GM21526 (cell line): Measurements from ENCODE around the gene NLGN3.
A peak's percentile ranks its signal among the peaks of the same experiment; 100 is the strongest.

Source experiments
- ATAC-seq: cut with Tn5 transposase; IDR thresholded peaks from one replicate; pipeline ENCODE4 v1.9.1; 2021; ENCODE audit warnings: moderate library complexity; ENCODE audit not compliant: unreplicated experiment, low FRiP score

The NLGN3 gene

DNA sequence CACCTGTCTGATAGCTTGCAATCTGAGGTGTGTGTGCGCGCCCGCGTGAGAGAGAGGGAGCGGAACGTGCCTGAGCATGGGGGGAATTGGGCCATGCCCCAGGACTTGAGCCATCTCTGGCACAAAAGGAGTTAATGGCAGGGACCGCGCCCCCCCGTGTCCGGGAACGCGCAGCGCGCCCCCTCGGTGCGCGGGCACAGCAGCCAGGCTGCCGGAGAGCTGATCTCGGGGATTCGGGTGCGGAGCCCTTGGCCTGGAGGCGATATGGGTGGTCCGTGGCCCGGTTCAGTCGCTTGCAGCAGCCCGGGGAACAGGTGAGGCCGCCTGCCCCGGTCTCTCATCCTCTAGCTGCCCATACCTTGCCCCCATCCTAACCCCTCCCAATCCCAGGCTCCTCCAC, at the start of gene NLGN3:
Gene NLGN3 (plus strand): TSS at position 191 of the 400 bp plus-strand sequence. CDS start 2,909 bp downstream, outside the sequence.
- ATAC-seq, result no peak

DNA sequence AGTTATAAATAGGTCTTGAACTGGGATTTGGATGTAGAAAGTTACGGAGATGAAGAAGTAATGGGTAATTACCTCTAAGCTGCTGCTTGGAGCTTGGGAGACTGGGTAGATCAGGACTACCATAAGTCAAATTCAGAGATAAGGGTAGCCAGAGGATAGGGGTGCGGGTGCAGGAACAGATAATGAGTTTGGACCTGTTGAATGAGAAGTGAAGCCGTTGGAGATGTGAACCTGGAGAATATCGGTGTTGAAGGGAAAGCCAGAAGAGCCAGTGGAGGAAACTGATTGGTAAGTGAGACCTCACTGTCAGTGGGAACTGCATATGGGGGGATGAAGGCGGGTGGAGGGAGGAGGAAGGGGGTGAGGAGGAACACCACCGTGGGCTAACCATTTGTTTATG, 49.6 kb upstream of the NLGN3 start:
- ATAC-seq, result no peak

DNA sequence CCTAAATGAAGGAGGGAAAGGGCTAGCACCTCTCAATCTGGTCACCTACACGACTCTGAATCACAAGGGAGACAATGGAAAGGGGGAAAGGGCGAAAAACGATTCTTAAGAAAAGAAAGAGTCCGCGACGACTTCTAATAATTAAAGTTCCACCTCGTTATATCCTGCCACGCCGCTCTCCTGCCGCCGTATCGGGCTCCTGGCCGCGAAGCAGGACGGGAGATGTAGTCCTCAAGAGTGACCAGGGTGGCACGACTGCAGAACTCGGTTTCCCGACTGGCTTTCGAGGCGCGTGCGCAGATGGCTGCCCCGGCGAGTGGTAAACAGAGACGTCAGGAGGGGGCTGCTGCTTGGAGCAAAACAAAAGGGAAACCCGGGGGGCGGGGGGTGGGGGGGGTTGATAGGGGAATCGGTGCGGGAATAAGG, 49.1 kb upstream of the NLGN3 start, which contains the start of gene FOXO4:
Gene FOXO4 (plus strand): TSS at position 297 of the 426 bp plus-strand sequence. CDS start 678 bp downstream, outside the sequence.
- ATAC-seq, result peak; percentile 65

DNA sequence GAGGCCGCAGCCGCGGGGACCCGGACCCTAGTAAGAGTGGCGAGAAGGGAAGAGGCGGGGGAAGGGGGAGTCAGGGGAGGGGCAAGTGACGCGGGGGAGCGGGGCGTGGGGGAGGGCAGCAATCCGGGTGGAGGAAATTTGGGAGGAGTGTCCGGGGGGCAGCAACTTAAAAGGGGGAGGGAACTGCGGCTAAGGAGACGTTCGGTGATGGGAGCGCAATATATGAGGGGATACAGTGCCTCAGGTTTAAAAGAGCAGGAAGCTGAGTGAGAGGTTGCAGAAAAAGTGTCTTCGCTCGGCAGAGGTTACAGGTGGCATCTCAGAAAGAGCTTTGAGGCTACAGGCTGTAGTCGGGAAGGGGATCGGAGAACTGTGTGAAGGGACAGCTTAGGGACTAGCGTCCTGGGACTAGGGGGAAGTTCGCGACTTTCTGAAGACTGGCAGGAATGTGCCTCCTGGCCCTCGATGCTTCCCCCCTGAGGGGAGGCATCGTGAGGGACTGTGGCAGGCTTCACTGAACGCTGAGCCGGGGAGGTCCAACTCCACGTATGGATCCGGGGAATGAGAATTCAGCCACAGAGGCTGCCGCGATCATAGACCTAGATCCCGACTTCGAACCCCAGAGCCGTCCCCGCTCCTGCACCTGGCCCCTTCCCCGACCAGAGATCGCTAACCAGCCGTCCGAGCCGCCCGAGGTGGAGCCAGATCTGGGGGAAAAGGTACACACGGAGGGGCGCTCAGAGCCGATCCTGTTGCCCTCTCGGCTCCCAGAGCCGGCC, 48.5 kb upstream of the NLGN3 start:
- no peak for ATAC-seq

DNA sequence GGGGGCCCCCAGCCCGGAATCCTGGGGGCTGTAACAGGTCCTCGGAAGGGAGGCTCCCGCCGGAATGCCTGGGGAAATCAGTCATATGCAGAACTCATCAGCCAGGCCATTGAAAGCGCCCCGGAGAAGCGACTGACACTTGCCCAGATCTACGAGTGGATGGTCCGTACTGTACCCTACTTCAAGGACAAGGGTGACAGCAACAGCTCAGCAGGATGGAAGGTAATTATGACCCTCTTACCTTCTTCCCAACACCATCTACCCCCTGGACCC, 47.9 kb upstream of the NLGN3 start:
- no peak for ATAC-seq

DNA sequence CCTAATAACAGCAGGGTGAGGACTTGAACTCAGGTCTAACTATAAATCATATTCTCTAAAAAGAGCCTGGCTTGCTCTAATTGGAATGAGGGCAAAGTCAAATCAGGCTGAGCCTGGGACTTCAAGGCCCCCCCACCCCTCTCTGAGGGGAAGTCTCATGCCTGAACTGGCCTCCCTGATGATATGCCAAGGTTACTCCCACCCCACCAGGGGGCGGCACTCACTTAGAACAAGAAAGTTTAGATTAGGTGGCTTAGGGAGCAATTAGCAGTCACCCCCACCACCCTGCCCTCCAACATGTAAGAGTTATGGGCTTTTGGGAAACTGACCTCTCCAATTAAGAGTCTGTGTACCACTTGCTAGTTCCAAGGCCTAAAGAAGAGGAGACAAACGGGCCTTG, 46.3 kb upstream of the NLGN3 start:
- ATAC-seq, result no peak

DNA sequence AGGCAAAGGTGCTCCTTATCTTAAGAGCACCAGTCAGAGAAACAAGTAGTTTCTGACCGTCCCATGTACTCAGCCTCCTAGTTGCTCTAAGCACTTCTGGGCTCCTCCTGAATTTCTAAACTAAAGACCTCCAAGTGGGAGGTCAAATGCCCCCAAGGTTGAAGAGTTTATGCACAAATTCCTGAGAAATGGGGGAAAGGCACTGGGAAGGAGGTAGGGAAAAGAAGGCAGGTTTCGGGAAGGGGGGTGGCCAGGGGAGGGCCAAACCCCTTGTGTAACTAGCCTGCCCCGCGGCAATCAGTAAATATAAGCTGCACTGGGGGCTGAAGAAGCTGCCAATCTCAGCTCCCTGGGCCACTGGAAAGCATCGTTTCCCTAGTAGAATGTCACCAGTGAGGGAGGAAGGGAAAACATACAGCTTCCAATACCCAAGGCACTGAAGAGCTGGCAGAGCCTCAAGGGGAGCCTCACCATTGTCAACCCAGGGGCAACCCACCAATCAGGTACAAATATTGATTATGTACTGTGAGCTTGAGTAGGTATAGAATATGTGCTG, 45.6 kb upstream of the NLGN3 start:
- ATAC-seq, result no peak

DNA sequence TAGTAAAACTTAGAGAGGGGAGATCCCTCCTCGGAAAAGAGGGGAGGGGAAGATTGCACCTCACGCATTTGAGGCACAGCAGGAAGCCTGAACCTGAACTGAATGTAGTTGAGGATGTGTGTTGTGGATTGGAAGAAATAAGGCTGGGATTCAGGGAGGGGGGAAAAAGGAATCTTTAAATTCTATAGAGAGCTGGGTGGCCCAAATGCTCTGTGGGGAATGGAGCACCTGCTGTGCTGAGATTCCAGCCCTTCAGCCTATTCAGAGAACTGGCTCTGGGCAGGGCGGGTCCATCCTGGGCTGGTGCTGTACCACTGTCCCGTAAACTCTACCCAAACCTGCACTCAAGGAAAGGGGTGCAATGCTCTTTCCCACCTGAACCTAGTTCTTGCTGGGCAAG, 44.9 kb upstream of the NLGN3 start:
- no peak for ATAC-seq

DNA sequence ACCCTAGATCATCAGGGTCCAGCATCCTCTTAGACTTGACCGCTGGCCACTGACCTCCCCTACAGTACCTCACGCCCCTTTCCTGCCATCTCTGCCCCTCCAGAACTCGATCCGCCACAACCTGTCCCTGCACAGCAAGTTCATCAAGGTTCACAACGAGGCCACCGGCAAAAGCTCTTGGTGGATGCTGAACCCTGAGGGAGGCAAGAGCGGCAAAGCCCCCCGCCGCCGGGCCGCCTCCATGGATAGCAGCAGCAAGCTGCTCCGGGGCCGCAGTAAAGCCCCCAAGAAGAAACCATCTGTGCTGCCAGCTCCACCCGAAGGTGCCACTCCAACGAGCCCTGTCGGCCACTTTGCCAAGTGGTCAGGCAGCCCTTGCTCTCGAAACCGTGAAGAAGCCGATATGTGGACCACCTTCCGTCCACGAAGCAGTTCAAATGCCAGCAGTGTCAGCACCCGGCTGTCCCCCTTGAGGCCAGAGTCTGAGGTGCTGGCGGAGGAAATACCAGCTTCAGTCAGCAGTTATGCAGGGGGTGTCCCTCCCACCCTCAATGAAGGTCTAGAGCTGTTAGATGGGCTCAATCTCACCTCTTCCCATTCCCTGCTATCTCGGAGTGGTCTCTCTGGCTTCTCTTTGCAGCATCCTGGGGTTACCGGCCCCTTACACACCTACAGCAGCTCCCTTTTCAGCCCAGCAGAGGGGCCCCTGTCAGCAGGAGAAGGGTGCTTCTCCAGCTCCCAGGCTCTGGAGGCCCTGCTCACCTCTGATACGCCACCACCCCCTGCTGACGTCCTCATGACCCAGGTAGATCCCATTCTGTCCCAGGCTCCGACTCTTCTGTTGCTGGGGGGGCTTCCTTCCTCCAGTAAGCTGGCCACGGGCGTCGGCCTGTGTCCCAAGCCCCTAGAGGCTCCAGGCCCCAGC, 43.8 kb upstream of the NLGN3 start:
- ATAC-seq, result no peak

DNA sequence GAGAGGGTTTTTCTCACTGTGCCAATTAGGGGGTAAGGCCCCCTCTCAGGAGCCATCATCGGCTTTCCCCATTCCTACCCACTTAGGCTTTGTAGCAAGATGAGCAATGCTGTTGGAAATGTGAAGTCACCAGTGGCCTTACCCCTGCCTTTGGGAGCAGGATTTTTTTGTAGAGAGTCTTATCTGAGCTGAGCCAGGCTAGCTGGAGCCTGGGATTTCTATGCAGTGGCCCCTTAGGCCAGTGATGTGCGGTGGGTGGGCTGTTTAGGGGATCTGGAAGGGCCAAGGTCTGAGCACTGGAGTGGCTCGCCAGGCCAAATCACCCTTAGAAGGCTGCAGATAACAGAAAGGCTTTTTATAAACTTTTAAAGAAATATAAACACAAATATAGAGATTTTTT, 42.3 kb upstream of the NLGN3 start:
- ATAC-seq, result no peak

DNA sequence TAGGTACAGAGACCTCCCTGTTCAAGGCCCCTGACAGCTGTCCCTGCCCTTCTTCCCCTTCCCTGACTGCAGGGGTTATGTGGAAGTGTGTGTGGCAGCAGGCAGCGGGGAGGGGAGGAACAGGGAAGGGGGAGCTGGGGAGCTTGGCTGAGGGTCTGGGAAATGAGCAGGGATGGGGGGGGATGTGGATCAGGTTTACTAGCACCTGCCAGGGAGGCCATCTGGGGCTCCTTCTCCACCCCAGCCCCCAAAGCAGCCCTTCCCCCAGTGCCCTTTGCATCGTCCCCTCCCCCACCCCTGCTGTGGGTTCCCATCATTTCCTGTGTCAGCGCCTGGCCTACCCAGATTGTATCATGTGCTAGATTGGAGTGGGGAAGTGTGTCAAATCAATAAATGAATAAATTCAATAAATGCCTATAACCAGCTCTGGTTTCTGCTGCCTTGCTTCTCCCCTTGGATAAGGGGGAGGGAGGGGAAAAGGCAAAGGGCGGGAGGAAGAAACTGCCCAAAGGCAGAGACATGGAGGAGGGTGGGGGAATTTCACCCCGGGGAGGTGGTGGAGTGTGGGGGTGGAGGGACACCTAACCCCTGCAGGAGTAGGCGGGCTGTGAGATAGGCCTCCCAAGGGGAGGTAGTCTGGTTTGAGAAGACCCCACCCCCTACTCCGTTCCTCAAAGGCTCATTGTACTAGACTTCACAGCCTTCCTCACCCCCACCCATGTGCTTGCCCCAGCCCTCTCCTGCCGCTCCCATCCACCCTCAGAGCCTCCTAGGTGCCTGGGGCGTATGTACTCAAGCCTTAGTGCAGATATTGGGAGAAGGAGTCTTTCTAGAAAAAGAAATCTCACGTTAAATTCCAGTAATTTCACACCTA, 41.3 kb upstream of the NLGN3 start:
- no peak for ATAC-seq

DNA sequence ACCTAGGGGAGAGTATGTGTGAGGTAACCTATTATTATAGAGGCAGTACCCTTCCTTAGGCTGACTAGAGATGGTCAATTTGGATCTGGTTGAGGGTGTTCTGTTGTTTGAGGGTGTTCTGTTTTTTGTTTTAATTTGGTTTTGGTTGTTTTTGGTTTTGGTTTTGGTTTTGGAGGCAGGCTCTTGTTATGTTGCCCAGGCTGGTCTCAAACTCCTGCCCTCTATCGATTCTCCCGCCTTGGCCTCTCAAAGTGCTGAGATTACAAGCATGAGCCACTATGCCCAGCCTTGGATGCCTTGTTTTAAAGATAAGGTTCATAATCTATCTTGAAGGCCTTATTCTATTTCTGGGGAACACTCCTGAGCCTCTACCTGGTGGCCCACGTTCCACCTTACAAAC, 39.0 kb upstream of the NLGN3 start:
- no peak for ATAC-seq

DNA sequence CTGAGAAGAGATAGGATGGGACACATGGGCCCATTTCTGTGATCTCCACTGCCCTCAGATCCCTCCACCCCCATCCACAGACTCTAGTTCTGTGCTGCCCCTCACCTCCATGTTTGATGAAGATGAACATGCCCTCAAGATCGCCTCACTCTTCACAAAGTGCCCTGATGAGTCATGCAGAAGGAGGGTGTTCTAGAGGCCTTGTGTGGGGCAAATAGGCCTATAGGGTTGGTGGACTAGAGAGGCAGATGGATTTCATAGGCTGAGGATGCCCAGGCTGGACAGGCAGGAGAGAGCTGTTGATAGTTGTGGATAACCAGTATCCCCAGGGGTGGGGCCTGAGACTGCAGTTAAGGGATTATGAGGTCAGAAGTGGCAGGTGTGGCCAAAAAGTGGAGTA, 38.2 kb upstream of the NLGN3 start, which contains the start of gene CXorf65:
Gene CXorf65 (minus strand): TSS at position 314 of the 400 bp plus-strand sequence. CDS start 184 bp downstream, at position 130.
- no peak for ATAC-seq

DNA sequence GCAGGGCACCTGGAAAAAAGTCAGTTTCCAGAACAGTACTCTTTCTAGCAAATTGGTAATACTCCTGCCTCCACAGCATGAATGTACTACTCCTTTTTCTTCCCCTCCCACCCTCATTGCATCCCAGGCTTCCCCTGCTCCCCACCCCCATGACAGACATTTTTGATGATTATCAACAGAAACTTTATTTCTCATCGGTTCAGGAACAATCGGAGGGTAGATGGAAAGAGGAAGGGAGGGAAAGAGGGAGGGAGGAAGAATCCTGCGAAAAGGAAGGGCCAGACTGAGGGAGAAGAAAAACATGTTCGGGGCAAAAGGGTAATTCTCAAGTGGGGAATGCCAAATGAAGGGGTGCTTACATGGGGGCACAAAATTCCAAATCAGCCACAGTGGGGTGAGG, 37.4 kb upstream of the NLGN3 start:
- ATAC-seq, result no peak

DNA sequence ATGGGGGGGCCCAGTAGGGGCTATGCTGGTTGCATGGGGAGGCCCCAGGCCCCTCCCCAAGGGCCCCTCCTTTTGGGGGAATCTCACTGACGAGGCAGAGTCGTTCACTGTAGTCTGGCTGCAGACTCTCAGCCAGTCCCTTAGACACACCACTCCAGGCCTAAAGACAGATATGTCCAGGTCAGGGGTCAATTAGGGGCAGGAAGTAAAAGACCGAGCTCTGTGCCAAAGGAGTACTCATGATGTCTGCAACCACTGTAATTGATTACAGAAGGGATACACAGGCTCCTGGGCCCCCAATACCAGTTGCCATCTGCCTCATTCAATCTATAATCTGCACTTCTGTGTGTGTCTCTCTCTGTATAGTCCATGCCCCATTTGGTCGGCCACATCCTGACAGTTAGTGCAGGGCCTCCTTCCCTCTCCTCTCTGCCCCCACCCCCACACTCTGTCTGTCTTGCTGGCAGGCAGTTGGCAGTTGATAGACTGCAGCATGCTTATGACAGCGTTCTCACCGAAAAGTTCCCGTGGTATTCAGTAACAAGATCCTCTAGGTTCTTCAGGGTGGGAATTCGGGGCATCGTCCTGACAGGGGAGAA, 36.8 kb upstream of the NLGN3 start:
- ATAC-seq, result no peak

DNA sequence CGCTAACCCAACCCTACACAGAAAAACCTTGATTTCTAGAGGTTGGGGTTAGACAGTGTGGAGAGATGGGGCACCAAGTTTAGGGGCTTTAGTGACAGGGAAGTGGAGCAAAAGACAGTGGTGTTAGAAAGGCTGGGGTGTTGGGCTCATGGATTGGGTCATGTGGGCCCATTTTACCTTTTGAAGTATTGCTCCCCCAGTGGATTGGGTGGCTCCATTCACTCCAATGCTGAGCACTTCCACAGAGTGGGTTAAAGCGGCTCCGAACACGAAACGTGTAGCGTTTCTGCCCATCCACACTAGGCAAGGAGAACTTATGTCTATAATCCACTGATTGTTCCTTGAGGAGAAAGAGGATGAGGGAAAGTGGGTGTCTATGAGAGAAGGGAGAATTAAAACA, 35.6 kb upstream of the NLGN3 start:
- ATAC-seq, result no peak

DNA sequence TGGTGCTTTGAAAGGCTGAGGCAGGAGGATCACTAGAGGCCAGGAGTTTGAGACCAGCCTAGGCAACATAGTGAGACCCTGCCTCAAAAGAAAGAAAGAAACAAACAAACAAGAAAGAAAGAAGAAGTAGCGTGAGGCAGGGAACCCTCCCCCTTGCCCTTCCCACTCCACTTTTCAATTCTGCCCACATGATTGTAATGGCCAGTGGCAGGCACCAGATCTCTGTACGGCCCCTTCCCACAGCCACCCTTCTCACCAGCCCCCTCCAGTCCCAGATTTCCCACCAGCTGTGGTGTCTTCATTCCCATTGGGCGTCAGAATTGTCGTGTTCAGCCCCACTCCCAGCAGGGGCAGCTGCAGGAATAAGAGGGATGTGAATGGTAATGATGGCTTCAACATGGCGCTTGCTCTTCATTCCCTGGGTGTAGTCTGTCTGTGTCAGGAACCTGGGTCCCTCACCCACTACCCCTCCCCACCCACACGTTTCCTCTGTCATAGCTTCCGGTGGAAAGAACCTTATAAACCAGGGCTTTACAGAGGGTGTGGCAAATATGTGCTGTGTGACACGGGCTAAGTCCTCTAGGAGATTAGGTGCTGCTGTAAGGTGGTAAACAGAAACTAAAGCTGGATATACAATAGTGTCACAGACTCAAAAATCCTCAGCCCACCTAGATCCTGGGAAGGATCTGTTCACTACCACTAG, 33.3 kb upstream of the NLGN3 start, which contains the start of gene IL2RG:
Gene IL2RG (minus strand): TSS at position 437 of the 703 bp plus-strand sequence. CDS start 38 bp downstream, at position 399.
- peak; percentile 81 for ATAC-seq

DNA sequence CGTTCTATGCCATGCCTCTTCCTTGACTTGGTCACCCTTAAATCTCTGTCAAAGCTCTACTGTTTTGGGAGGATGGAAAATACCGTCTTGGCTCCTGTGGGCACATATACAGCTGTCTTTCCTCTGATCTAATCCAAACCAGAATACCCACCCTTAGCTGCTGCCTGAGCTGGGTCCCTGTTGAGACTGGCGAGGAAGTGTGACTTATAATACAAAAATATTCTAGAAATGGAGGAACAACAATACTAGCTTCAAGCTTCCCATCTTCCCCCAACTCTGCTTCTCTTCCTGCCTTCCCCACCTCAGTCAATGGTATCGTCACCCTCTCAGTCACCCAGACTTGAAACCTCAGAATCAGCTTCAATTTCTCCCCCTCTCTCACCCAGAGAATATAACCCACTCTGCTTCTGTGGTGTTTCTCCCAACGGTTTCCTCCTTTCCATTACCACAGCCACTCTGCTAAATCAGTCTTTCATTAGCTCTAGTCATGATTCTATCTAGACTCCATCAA, 32.7 kb upstream of the NLGN3 start:
- ATAC-seq, result peak; percentile 10

DNA sequence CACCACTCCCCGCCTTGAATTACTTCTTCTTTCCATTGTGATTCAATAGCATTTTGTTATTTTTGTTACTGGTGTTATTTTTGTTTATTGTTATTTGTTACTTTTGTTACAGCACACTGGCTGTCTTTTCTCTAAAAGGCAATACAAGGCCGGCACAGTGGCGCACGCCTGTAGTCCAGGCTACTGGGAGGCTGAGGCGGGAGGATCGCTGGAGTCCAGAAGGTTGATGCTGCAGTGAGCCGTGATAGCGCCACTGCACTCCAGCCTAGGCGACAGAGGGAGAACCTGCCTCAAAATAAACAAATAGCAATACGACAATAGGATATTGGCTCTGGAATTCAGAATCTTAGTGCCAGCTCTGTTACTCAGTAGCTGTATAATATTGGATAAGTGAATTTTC, 27.3 kb upstream of the NLGN3 start:
- no peak for ATAC-seq
